Measurements from ENCODE around the gene ARHGAP9.
A peak's percentile ranks its signal among the peaks of the same experiment; 100 is the strongest.

The ARHGAP9 gene

DNA sequence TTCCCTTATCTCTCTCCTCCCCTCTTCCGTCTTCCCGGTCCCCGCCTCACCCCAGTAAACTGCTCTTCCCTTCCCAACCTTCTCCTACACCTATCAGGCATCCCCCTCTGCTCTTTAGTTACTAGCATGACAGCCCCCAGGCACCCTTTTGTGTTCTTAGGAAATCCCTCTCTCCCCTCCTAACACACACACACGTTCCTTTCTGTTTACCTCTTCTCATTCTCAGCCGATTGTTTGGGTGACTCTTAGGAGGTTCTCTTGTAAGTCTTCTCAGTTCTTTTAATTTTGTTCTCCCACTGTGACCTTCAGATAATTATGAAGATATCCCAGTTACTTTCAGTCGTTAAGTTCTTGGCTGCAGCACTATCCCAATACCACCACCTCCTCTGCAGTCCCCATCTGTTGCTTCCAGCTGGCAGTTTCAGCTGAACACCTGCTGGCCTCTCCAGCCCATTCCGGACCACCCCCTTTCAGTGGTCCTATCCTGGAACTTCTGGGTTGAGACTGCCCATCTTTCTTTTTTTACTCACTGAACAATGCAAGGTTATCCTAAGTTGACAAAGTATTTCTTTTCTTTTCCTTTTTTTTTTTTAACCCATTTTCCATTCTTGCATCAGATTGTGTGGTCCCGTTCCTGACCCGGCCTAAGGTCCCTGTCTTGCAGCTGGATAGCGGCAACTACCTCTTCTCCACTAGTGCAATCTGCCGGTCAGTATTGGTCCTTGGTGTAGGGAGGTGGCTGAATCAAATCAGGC lies 8.9 kb upstream of the ARHGAP9 start:
- H3K27ac ChIP-seq (ENCODE audit: low read depth, low read length) = peak overlapping the region; percentile 87

DNA sequence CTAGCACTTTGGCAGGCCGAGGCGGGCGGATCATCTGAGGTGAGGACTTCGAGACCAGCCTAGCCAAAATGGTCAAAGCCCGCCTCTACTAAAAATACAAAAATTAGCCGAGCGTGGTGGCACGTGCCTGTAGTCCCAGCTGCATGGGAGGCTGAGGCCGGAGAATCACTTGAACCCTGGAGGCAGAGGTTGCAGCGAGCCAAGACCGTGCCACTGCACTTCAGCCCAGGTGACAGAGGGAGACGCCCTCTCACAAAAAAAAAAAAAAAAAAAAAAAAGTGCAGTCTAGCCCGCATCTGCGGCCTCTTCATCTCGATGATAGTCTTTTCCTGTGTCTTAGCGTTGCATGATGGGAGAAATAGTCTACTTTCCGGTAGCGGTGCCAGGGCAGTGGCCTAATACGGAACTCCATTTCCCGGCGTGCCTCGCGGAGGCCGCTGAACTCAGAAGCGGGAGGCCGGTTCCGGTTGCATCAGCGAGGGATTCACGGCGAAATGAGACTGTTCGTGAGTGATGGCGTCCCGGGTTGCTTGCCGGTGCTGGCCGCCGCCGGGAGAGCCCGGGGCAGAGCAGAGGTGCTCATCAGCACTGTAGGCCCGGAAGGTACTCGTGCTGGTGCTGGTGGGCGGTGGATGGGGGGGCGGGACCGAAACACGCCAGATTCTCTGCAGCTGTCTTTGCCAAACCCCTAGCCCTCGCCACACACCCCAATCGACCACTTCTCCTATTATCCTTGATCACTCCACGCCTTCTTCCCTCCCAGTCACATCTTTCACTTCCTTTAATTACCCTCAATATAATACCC lies 8.1 kb upstream of the ARHGAP9 start, which contains the start of gene MARS1:
MARS1 (plus strand) TSS at position 472 of the 805 bp plus-strand sequence; CDS start at position 495, 23 bp downstream.
- Histone ChIP-seq H3K4me1 (ENCODE audit: control insufficient read depth, insufficient read depth, low read length) (peaks cover 10% of the 10 kb centered on the region; the same call in 1 of the 2 replicates), H3K9ac (ENCODE audit: low read length) (peak within 1 kb of the TSS; percentile 95), H3K4me3 (ENCODE audit: low read depth, low read length) (peak within 1 kb of the TSS; percentile 90), H3K36me3 (ENCODE audit: control insufficient read depth, insufficient read depth, low read length) (peaks cover 39% of the 10 kb centered on the region), H3K27ac (ENCODE audit: low read depth, low read length) (peak within 1 kb of the TSS; percentile 87), H3K27me3 (ENCODE audit: control insufficient read depth, insufficient read depth, low read length) (no peaks in the 10 kb centered on the region), H3K9me3 (ENCODE audit: control insufficient read depth, insufficient read depth, low read depth, low read length) (no peaks in the 10 kb centered on the region)

More for the DNA sequence above, 8.9 kb upstream of the ARHGAP9 start:
- Histone ChIP-seq H3K27me3 (ENCODE audit: control insufficient read depth, insufficient read depth, low read length) (no peaks in the 10 kb centered on the region), H3K36me3 (ENCODE audit: control insufficient read depth, insufficient read depth, low read length) (peaks cover 42% of the 10 kb centered on the region), H3K9me3 (ENCODE audit: control insufficient read depth, insufficient read depth, low read depth, low read length) (no peaks in the 10 kb centered on the region), H3K4me3 (ENCODE audit: low read depth, low read length) (peak overlapping the region; percentile 90), H3K9ac (ENCODE audit: low read length) (peak overlapping the region; percentile 95), H3K4me1 (ENCODE audit: control insufficient read depth, insufficient read depth, low read length) (peaks cover 5% of the 10 kb centered on the region; the same call in 1 of the 2 replicates)

DNA sequence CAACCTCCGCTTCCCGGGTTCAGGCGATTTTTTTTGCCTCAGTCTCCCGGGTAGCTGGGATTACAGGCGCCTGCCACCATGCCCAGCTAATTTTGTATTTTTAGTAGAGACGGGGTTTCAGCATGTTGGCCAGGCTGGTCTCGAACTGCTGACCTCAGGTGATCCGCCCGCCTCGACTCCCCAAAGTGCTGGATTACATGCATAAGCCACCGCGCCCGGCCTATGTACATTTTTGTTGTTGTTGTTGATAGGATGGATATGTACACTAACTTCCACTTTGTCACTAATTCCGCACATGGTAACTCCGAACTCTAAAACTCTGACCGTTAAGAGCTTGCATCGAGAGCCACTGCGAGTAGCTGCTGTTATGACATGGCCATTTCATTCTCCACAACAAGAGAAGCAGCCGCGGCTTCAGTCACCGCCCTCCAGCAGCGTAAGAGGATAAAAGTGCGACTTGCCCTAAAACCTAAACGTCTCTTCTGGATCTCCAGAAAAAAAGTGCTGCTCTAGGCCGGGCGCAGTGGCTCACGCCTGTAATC lies 7.5 kb upstream of the ARHGAP9 start:
- Histone ChIP-seq H3K27ac (ENCODE audit: low read depth, low read length) (no peak overlapping the region), H3K4me3 (ENCODE audit: low read depth, low read length) (0 out of 2 replicates have a peak overlapping the region, but pooled peaks have one; percentile 5)

DNA sequence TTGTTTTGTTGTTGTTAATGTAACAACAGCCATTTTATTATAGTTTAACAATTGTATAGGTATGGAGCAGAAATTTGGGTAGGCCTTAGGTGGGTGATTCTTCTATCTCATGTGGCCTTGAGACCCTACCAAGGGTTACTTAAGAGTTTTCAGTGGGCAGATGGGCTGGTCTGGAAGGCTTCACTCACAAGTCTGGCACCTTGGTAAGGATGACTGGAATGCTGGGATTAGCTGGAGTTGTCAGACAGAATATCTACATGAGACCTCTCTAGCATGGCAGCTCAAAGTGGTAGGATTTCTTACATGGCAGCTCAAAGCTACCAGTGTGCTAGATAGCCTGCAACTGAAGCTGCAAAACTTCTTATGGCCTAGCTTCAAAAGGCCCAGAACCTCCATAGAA lies 6.0 kb upstream of the ARHGAP9 start:
- Histone ChIP-seq H3K27ac (ENCODE audit: low read depth, low read length) (no peak overlapping the region), H3K36me3 (ENCODE audit: control insufficient read depth, insufficient read depth, low read length) (peaks cover 20% of the 10 kb centered on the region), H3K27me3 (ENCODE audit: control insufficient read depth, insufficient read depth, low read length) (0 out of 2 replicates have a peak, but pooled peaks cover 4% of the 10 kb centered on the region)

More for the DNA sequence above, 7.5 kb upstream of the ARHGAP9 start:
- H3K4me1 ChIP-seq (ENCODE audit: control insufficient read depth, insufficient read depth, low read length) = peaks cover 10% of the 10 kb centered on the region; the same call in 1 of the 2 replicates
- H3K9ac ChIP-seq (ENCODE audit: low read length) = peak overlapping the region; percentile 8
- H3K27me3 ChIP-seq (ENCODE audit: control insufficient read depth, insufficient read depth, low read length) = no peaks in the 10 kb centered on the region
- H3K36me3 ChIP-seq (ENCODE audit: control insufficient read depth, insufficient read depth, low read length) = peaks cover 33% of the 10 kb centered on the region
- H3K9me3 ChIP-seq (ENCODE audit: control insufficient read depth, insufficient read depth, low read depth, low read length) = no peaks in the 10 kb centered on the region

DNA sequence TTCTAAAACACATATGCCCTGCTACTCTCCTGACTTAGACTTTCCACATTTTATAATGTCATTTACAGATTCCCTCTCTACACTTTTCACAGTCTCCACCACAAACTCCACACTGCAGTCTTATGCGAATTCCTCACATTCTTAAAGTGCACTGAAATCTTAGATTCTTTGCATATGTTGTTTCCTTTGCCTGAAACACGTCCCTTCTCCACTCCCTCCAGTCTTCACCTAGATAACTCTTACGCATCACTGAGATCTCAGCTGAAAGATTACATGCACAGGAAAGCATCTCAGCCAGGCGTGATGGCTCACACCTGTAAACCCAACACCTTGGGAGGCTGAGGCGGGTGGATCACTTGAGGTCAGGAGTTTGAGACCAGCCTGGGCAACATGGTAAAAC lies 3.8 kb upstream of the ARHGAP9 start:
- no peaks in the 10 kb centered on the region for H3K9me3 ChIP-seq (ENCODE audit: control insufficient read depth, insufficient read depth, low read depth, low read length)
- no peak overlapping the region for H3K9ac ChIP-seq (ENCODE audit: low read length)
- H3K36me3 ChIP-seq (ENCODE audit: control insufficient read depth, insufficient read depth, low read length) = no peaks in the 10 kb centered on the region; the same call in 1 of the 2 replicates
- H3K4me1 ChIP-seq (ENCODE audit: control insufficient read depth, insufficient read depth, low read length) = peaks cover 9% of the 10 kb centered on the region; the same call in 1 of the 2 replicates
- no peak overlapping the region for H3K27ac ChIP-seq (ENCODE audit: low read depth, low read length)
- peaks cover 13% of the 10 kb centered on the region; the same call in 1 of the 2 replicates for H3K27me3 ChIP-seq (ENCODE audit: control insufficient read depth, insufficient read depth, low read length)
- H3K4me3 ChIP-seq (ENCODE audit: low read depth, low read length) = no peak overlapping the region

More for the DNA sequence above, 6.0 kb upstream of the ARHGAP9 start:
- no peaks in the 10 kb centered on the region for H3K9me3 ChIP-seq (ENCODE audit: control insufficient read depth, insufficient read depth, low read depth, low read length)
- no peak overlapping the region for H3K4me3 ChIP-seq (ENCODE audit: low read depth, low read length)
- no peak overlapping the region for H3K9ac ChIP-seq (ENCODE audit: low read length)
- H3K4me1 ChIP-seq (ENCODE audit: control insufficient read depth, insufficient read depth, low read length) = peaks cover 13% of the 10 kb centered on the region; the same call in 1 of the 2 replicates

DNA sequence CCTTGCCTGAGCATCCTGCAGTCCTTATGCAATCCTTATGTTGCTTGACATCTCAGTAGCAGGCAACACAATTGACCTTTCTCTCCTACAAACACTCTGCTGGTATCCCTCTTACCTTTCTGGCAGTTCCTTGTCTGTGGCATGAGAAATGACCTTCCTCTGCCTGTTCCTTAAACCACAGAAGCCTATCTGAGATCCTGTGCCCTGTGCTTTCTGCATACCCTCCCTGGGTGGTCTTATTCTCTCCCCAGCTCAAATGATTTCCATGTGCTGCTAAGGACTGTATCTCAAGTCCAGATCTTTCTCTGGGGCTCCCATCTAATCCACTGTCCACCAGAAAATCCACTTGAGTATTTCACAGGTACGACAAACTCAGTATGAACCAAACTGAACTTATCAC lies 2.0 kb upstream of the ARHGAP9 start:
- Histone ChIP-seq H3K9ac (ENCODE audit: low read length) (no peak overlapping the region), H3K4me3 (ENCODE audit: low read depth, low read length) (no peak overlapping the region), H3K27ac (ENCODE audit: low read depth, low read length) (no peak overlapping the region), H3K9me3 (ENCODE audit: control insufficient read depth, insufficient read depth, low read depth, low read length) (no peaks in the 10 kb centered on the region), H3K36me3 (ENCODE audit: control insufficient read depth, insufficient read depth, low read length) (no peaks in the 10 kb centered on the region), H3K4me1 (ENCODE audit: control insufficient read depth, insufficient read depth, low read length) (peaks cover 22% of the 10 kb centered on the region), H3K27me3 (ENCODE audit: control insufficient read depth, insufficient read depth, low read length) (peaks cover 28% of the 10 kb centered on the region)

DNA sequence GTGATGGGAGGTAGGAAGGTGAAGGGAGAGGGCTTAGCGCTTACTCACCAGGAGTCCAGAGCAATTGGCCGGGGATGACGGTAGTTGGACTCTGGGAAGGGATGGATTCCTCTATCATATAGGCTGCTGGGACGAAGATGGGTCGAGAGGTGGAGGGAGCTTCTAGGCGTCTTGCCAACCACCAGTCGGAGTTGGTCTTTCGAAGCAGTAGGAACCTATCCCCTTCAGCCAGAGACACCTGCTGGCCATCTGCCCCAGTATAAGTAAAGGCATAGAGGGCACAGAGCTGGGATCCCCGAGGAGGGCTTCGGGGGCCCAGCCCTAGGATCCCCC lies 657 bp downstream of the ARHGAP9 start:
- Histone ChIP-seq H3K4me1 (ENCODE audit: control insufficient read depth, insufficient read depth, low read length) (peaks cover 31% of the 10 kb centered on the region), H3K4me3 (ENCODE audit: low read depth, low read length) (no peak overlapping the region), H3K27me3 (ENCODE audit: control insufficient read depth, insufficient read depth, low read length) (peaks cover 54% of the 10 kb centered on the region), H3K9ac (ENCODE audit: low read length) (no peak overlapping the region), H3K9me3 (ENCODE audit: control insufficient read depth, insufficient read depth, low read depth, low read length) (no peaks in the 10 kb centered on the region), H3K27ac (ENCODE audit: low read depth, low read length) (no peak overlapping the region), H3K36me3 (ENCODE audit: control insufficient read depth, insufficient read depth, low read length) (no peaks in the 10 kb centered on the region)

DNA sequence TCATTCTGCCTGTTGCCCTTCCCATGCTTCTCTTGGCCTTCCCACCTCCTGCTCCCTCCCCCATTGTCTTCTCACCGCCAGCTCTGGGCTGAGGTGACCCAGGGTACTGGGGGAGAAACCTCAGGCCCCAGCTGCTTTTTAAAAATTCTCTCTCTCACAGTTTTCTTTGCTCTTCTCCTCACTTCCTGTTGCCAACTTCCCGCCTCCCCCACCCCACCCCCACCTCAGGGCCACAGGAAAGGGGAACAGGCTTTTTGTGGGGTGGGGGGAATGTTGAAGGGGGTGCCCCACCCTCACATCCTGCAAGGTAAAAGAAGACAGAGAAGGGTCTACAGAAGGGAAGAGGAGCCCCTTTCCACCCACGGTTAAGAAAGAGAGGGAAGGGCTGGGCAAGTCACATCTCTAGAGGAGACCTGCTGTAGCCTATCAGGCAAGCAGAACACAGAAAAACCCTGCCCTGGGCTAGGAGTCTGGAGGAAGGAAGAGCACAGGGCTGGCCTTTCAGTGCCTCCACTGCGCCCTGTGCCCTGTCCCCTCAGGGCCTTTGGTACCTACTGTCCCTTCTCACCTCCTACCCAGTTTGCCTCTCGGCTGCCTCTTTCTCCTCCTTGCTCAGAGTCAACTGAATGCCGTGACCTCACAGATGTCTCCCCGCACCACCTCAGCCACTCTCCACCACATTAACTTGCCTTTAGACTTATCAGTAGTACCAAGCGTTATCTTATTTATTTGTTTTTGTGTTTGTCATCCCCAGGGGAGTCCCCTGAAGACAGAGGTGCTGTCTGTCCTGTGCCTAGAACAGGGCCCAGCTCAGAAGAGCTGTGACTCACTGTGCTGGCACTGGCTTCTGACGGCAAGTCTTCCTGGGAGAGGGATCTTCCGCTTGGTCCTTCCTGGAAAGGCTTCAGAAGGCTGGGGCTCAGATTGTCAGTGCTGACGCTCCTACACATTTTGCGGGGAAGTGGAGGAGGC lies 1.7 kb downstream of the ARHGAP9 start:
- H3K36me3 ChIP-seq (ENCODE audit: control insufficient read depth, insufficient read depth, low read length) = no peaks in the 10 kb centered on the region
- H3K9me3 ChIP-seq (ENCODE audit: control insufficient read depth, insufficient read depth, low read depth, low read length) = no peaks in the 10 kb centered on the region
- peaks cover 26% of the 10 kb centered on the region for H3K4me1 ChIP-seq (ENCODE audit: control insufficient read depth, insufficient read depth, low read length)
- no peak overlapping the region for H3K27ac ChIP-seq (ENCODE audit: low read depth, low read length)
- no peak overlapping the region for H3K9ac ChIP-seq (ENCODE audit: low read length)
- H3K4me3 ChIP-seq (ENCODE audit: low read depth, low read length) = no peak overlapping the region
- peaks cover 63% of the 10 kb centered on the region for H3K27me3 ChIP-seq (ENCODE audit: control insufficient read depth, insufficient read depth, low read length)

DNA sequence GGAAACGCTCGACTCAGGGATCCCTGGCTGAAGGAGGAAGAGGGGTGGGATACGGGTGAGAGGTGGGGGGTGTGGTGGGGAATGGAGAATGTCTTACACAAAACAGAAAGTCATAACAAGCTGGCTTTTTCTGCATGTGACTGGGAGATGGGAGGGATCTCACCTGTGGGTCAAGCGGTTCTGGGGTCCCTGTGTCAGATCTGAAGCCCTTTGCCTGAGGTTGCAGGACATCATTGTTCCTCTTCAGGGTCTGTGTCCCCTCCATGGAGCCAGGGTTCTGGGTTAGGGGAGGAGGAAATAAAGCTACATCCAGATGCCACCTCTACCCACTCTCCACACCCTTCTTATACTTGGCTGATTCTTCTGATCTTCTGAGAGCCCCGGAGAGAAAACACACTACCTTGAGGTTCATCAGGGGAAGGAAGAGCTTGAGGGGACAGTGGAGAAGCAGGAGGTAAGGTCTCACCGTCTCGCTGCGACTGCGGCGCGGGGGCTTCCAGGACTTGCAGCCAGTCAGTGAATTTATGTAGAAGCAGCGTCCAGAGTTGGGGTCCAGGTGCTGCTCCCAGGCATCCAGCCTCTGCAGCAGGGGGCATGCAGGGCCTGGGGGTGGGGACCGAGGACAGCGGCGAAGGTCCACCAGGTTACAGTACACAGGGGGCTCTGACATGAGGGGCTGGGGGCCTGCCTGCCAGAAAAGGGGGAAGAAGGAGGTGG lies 2.5 kb downstream of the ARHGAP9 start:
- no peak overlapping the region for H3K4me3 ChIP-seq (ENCODE audit: low read depth, low read length)
- no peak overlapping the region for H3K9ac ChIP-seq (ENCODE audit: low read length)

More for the DNA sequence above, 2.5 kb downstream of the ARHGAP9 start:
- H3K27ac ChIP-seq (ENCODE audit: low read depth, low read length) = no peak overlapping the region
- peaks cover 26% of the 10 kb centered on the region for H3K4me1 ChIP-seq (ENCODE audit: control insufficient read depth, insufficient read depth, low read length)
- no peaks in the 10 kb centered on the region for H3K36me3 ChIP-seq (ENCODE audit: control insufficient read depth, insufficient read depth, low read length)
- peaks cover 71% of the 10 kb centered on the region for H3K27me3 ChIP-seq (ENCODE audit: control insufficient read depth, insufficient read depth, low read length)
- H3K9me3 ChIP-seq (ENCODE audit: control insufficient read depth, insufficient read depth, low read depth, low read length) = no peaks in the 10 kb centered on the region

Measured in HUES6 (cell line).